Islet precursor cell (in vitro differentiated cells): ENCODE results near the gene MYO1G.
"Not testable (repeated sequence)": the region's sequence is repeated elsewhere in the genome, so short reads cannot be mapped to it uniquely, and the experiment has no call there.

Experiments used
- DNase-seq: peaks from one replicate; pipeline ENCODE4 v3.0.0-alpha.2; 2018

The MYO1G gene

DNA sequence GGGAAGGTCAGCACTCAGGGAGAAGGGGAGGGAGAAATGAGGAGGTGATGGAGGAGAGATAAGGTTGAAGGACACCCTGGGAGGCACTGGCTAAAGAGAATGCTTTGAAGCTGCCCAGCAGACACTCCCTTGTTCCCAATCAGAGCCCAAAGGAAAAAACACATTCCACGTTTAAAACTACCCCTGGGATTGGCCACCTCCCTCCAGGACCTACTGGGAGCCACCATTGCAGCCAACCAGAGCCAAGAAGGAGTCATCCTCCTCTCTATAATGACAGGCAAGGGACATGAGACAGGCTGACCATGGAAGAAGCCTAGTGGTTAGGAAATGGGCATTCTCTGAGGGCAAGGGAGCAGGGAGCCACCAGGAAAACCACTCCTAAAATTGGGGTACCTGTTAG lies 43.8 kb downstream of the MYO1G start:
- DNase-seq, result no peak

DNA sequence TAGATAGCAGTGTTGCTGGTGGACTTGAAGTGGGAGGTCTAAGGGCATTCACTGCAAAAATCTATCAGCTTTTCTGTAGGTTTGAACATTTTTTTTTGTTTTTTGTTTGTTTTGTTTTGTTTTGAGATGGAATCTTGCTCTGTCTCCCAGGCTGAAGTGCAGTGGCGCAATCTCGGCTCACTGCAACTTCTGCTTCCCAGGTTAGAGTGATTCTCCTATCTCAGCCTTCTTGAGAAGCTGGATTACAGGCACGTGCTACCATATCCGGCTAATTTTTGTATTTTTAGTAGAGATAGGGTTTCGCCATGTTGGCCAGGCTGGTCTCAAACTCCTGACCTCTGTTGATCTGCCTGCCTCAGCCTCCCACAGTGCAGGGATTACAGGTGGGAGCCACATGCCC lies 44.3 kb downstream of the MYO1G start:
- not testable (repeated sequence) for DNase-seq

DNA sequence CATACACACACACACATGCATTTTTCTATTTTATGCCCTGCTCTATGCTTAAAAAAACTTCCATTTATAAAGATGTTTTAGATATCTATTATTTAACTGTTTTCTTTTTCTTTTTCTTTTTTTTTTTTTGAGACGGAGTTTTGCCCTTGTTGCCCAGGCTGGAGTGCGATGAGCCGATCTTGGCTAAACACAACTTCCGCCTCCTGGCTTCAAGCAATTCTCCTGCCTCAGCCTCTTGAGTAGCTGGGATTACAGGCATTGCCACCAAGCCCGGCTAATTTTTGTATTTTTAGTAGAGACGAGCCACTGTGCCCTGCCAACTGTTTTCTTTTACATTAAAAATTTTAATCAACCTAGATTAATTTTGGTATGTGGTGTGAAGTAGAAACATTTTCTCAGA lies 47.9 kb downstream of the MYO1G start:
- DNase-seq, result no peak

DNA sequence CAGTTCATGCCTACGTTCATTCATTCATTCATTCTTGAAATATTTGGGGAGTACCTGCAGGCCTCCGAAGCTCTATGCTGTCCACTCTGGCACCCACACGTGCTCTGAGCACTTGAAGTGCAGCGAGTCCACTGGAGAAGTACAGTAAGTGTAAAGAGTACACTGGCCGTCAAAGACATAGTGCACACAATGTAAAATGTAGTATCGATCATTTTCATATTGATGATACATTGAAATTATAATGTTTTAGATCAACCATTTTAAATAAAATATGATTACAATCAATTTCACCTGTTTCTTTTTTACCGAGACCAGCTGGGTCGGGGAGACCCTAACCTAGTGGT lies 56.5 kb downstream of the MYO1G start:
- no peak for DNase-seq

DNA sequence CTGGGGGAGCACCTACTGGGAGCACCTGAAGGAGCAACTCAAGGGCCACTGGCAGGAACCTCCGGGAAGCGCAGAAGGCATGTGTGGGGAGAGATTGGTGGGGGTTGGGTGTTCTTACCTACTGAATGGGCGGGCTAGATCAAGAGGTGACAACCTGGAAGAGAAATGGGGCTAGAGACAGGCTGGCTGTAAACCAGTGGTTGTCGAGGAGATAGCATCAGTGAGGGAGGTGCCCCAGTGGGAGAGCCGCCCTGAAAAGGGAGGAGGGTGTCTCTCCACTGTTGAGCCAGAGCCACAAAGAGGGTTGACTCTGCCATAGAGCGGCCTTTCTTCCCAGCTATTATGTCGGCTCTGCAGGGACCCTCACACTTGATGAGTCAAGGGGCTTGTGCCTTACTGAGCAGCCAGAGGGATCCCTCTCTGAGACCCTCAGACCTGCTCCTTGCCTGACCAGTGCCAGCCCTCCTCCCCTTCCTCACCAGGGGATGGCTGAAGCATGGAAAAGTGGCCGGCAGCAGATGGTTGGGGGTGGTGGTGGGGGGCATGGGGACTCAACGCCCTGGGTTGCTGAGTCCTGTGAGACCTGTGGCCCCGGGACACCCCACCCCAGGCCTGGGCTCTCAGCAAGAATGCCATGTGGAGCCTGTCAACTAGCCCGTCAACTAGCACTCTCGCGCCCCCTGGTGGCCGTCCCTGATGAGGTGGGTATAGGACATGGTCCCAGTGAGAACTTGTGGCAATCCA lies 57.0 kb downstream of the MYO1G start:
- DNase-seq, result peak; percentile 80

DNA sequence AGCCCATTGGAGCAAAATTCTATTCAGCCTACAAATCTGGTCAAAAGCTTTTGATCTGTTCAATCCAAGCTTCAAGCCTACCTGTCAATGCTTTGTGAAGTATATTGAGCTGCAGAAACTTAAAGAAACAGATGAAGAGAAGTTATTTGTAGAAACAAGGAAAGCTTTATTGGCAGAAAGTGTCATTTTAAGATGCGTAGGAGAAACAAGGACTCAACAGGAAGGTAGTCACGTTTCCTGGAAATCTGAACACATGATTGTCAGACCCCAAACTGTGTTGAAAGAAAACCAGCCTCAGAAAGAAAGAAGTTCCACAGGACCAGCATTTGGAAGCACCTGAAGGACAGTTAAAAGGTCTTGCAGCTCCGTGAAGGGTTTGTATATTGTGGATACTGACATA lies 58.7 kb downstream of the MYO1G start:
- no peak for DNase-seq

DNA sequence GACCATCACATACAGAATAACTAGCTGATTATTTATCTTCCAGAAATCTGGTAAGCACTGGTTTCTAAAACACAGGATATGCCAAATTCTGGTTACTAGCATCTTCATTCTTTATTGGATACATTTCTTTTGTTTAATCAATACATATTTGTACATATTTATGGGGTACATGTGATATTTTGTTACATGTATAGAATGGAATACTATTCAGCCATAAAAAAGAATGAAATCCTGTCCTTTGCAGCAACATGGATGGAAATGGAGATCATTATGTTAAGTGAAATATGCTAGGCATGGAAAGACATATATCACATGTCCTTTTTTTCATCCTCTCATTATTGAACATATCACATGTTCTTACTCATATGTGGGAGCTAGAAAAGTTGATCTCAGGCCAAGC lies 60.8 kb downstream of the MYO1G start:
- no peak for DNase-seq

DNA sequence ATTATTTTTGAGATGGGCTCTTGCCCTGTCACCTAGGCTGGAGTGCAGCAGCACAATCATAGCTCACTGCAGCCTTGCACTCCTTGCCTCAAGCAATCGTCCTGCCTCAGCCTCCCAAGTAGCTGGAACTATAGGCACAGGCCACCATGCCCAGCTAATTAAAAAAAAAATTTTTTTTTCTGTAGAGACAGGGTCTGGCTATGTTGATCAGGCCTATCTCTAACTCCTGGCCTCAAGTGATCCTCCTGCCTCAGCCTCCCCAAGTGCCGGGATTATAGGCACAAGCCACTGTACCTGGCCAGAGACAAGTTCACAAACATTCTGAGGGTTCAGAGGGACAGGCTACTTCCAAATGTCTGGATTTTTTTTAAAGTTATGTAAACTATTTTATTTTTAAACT lies 61.4 kb downstream of the MYO1G start:
- DNase-seq, result no peak

DNA sequence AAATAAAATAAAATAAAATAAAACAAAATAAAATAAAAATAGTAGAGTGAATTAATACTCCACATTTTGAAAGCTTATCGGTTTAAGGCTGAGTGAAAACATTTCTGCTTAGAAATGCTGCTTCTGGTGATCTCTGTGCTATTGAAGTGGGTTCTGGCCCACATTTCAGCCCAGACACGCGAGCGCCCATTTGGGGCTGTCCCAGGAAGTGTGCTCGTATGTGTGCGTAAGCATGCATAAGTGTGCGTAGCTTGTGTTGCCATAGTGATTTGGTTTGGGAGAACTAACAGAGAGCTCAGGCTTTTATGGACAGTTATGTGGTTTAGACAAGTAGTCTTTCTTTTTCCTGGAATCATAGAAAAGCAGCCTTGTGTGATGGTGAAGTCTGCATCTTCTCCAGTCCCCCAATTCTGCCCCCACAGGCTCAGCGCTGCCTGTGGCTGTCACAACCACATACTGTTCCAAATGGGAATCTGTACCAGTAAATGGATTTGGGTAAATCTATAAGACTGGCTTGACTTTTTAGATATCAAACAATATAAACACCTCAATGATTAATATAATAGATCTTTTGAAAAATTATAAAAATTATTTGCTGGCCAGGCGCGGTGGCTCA lies 63.7 kb downstream of the MYO1G start:
- DNase-seq, result no peak

DNA sequence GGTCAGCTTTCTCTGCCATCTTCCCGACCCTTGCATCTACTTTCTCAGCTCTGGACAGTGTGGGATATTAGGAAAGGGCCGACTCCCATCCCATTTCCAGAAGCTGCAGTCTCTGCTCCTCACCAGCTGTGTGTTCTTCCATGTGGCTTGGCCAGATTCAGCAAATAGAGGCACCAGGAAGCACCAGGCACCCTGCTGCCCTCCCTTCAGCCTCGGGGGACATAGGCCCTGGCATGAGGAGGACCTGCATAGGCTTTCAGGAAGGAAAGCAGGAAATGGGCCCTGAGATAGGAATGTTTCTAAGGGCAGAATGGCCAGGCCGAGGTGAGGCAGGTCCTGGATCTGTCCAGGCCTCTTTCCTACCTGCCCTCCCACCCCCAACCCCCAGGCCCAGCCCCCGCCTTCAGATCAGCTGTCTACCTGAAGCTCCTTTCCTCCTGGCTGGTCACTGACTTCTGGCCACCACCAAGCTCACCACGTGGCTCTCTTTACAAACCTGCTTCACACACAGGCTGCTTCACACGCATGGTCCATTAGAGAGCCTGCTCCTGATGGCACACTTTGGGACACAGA lies 66.0 kb downstream of the MYO1G start:
- DNase-seq, result no peak
